ENCODE data around the gene DAPK2. TPM values are rescaled to one million over a fixed set of nuclear protein-coding genes. Genes with fewer than 3 reads are reported as not detected.

DAPK2 gene
- total RNA-seq, 2 experiments from 2014 or later, result 3.2 to 3.7 TPM

DNA sequence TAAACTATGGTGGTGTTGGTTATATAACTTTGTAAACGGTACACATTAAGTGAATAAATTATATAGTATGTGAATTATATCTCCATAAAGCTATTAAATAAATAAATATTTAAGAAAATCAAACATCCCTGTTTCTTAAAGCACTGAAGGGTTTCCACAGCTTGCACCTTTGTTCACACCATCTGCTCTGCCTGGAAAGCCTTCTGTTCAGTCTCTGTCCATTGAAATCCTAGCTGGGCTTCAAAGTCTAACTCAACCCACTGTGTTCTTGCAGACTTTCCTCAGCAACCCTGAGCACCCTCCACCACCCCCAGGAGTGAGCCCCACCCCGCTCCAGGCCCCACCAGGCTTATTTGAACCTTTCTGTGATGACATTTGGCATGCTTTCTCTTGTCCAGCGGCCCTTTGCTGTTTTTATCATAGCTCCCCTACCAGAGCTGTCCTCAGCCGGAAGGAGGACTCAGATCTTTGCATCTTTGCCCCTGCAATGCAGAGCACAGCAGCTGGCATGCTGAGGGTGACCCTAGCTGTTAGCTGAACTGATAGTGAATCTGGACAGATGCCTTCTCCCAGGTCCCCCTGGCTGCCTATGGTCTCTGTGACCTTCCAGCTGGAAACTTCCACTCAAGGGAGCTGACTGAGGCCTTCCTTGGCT is 105.2 kb downstream of the DAPK2 start:
- DNase-seq, result peak; percentile 12
- POLR2A ChIA-PET, result interaction anchor here (0.8 to 1.8 kb wide), 4 partner anchors 63 to 152 kb away, joined by 3 to 7 read pairs (median 4); partner anchors contain the start of genes CIAO2A and DAPK2
- H3K36me3 Mint-ChIP-seq (ENCODE audit: low read depth), result peaks cover 16% of the 10 kb centered on the region
- H3K4me3 Mint-ChIP-seq, result no peak overlapping the region
- no peaks in the 10 kb centered on the region for H3K9me3 Mint-ChIP-seq
- H3K27me3 Mint-ChIP-seq, result no peaks in the 10 kb centered on the region
- H3K4me1 Mint-ChIP-seq, result peaks cover 41% of the 10 kb centered on the region
- CTCF ChIA-PET, result interaction anchor here (0.8 to 1.0 kb wide), 2 partner anchors 105 to 189 kb away, joined by 3 to 6 read pairs; partner anchors contain the start of gene DAPK2
- peak overlapping the region; percentile 50 for H3K27ac Mint-ChIP-seq

DNA sequence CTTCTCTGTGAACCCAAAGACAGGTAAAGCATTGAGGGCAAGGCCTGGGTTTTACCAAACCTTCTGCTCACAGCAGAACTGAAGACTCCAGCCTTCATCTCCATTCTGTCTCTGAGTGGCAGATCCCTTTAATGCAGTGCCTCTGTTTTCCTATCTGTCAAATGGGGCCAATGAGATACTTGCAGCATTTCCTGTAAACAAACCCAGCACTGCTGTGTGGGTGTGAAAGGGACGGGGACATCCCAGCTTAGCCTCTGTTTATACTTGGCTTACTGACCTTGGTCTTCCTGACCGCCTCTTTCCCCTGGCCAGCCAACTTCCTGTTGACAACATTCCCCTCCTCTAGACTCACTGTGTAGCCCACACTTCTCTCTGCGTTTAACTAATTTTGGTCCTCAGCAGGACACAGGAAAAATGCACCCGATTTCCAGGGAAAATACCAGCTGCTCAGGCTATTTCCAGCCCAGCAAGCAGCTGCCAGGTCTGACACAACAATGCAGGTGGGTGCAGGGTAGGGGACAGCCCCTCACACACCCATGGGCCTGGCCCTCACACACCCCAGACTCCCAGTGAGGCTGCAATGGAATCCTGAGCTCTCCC is 106.7 kb downstream of the DAPK2 start:
- Mint-ChIP-seq H3K27ac (peak overlapping the region; percentile 77), H3K4me1 (peaks cover 33% of the 10 kb centered on the region), H3K9me3 (no peaks in the 10 kb centered on the region), H3K36me3 (ENCODE audit: low read depth) (peaks cover 16% of the 10 kb centered on the region), H3K4me3 (peak overlapping the region; percentile 9), H3K27me3 (no peaks in the 10 kb centered on the region)
- peak; percentile 41 for DNase-seq
- ChIA-PET POLR2A (interaction anchor here (1.1 to 1.7 kb wide), 2 partner anchors 31 to 330 kb away, joined by 3 to 9 read pairs; no protein-coding TSS in a partner anchor), CTCF (interaction anchor here (0.6 to 2.3 kb wide), 3 partner anchors 49 to 1577 kb away, joined by 3 to 6 read pairs (median 4); no protein-coding TSS in a partner anchor)

DNA sequence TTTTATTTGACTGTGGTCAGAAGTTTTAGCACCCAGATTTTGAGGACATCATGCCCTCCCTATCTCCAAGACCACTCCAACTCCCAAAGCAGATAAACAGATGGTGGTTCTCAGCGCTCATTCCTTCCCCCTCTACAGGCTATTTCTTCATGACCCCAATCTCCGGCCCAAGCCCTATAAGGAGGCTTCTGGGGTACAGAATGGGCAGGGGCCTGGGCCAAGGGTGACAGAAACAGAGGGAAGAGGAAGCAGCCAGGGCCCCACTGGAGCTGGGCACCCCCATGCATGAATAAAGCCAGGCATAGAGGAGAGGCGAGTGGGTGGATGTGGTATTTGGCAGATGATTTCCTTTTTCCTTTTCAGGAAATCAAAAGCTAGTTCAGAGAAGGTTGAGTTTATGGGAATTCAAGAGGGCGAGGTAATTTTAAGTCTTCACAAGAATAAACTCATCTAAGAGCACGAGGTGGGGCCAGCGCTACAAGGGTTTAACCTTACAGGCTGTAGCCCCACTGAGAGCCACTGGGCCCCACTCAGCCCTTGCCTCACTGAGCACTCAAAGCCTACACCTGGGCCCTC is 107.7 kb downstream of the DAPK2 start:
- peaks cover 16% of the 10 kb centered on the region for H3K36me3 Mint-ChIP-seq (ENCODE audit: low read depth)
- peaks cover 33% of the 10 kb centered on the region for H3K4me1 Mint-ChIP-seq
- CTCF ChIA-PET, result interaction anchor here (0.6 to 2.3 kb wide), 4 partner anchors 27 to 899 kb away, joined by 3 to 6 read pairs (median 4); no protein-coding TSS in a partner anchor
- peak; percentile 17 for DNase-seq
- POLR2A ChIA-PET, result interaction anchor here (1.7 kb wide), 1 partner anchor 32 kb away, joined by 9 read pairs; no protein-coding TSS in a partner anchor
- peak overlapping the region; percentile 77 for H3K27ac Mint-ChIP-seq
- no peaks in the 10 kb centered on the region for H3K9me3 Mint-ChIP-seq
- no peaks in the 10 kb centered on the region for H3K27me3 Mint-ChIP-seq
- peak overlapping the region; percentile 9 for H3K4me3 Mint-ChIP-seq

DNA sequence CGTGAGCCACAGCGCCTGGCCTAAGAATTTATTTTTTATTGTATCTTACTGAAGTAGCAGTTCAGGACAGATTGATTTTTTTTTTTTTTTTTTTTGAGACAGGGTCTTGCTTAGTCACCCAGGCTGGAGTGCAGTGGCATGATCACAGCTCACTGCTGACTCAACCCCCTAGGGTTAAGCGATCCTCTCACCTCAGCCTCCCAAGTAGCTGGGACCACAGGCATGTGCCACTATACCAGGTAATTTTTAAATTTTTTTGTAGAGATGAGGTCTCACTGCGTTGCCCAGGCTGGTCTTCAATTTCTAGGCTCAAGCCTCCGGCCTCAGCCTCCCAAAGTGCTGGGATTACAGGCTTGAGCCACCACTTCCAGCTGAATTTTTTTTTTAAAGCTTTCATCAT is 112.8 kb downstream of the DAPK2 start:
- DNase-seq, result no peak
- Mint-ChIP-seq H3K4me3 (no peak overlapping the region), H3K9me3 (no peaks in the 10 kb centered on the region), H3K27ac (no peak overlapping the region), H3K36me3 (ENCODE audit: low read depth) (peaks cover 3% of the 10 kb centered on the region), H3K27me3 (no peaks in the 10 kb centered on the region), H3K4me1 (peaks cover 11% of the 10 kb centered on the region)
- POLR2A ChIA-PET, result no interaction called here
- CTCF ChIA-PET, result interaction anchor here (0.6 to 1.6 kb wide), 4 partner anchors 12 to 286 kb away, joined by 3 to 11 read pairs (median 4); partner anchors contain the start of gene DAPK2

DNA sequence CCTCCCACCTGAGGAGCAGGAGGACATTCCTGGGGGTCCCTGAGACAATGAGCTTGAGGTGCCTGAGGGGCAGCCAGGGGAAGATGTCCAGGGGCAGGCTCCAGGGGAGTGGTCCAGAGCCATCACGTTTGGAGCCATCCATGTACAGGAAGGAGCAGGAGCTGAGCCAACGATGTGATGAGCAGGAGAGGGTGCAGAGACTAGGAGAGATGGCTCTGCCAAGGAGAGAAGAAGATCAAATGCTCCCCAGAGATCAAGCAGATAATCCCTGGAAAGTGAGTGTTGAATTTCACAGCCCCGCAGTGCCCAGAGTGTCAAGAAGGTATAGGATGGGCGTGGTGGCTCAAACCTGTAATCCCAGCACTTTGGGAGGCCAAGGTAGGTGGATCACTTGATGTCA is 114.7 kb downstream of the DAPK2 start:
- DNase-seq, result no peak
- Mint-ChIP-seq H3K27me3 (peaks cover 5% of the 10 kb centered on the region), H3K9me3 (no peaks in the 10 kb centered on the region), H3K27ac (no peak overlapping the region), H3K4me1 (no peaks in the 10 kb centered on the region), H3K36me3 (ENCODE audit: low read depth) (no peaks in the 10 kb centered on the region), H3K4me3 (no peak overlapping the region)
- ChIA-PET CTCF (interaction anchor here (1.4 kb wide), 1 partner anchor 14 kb away, joined by 7 read pairs; no protein-coding TSS in a partner anchor), POLR2A (interaction anchor here (1.0 kb wide), 1 partner anchor 14 kb away, joined by 4 read pairs; no protein-coding TSS in a partner anchor)

DNA sequence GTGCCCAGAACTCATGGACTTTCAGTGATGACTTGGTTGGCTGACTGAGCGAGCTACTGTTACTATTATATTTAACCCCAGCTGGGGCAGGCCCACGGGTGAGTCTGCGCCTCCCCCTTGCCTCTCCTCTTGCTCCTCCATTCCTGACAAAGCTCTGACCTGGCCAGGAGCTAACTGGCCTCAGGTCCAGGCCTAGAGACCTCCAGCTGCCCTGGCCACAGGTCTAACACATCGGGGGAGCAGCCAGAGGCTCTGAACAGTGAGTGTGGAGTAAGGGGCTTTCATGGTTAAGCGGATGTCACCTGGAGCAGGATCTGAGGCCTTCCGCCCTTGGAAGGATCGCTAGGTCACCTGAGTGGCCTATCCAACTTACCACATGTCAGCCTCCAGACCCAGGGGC is 116.3 kb downstream of the DAPK2 start:
- H3K27me3 Mint-ChIP-seq, result peaks cover 5% of the 10 kb centered on the region
- no peak overlapping the region for H3K4me3 Mint-ChIP-seq
- no peak overlapping the region for H3K27ac Mint-ChIP-seq
- H3K4me1 Mint-ChIP-seq, result no peaks in the 10 kb centered on the region
- CTCF ChIA-PET, result no interaction called here
- H3K36me3 Mint-ChIP-seq (ENCODE audit: low read depth), result no peaks in the 10 kb centered on the region
- no peaks in the 10 kb centered on the region for H3K9me3 Mint-ChIP-seq
- no peak for DNase-seq
- POLR2A ChIA-PET, result no interaction called here

DNA sequence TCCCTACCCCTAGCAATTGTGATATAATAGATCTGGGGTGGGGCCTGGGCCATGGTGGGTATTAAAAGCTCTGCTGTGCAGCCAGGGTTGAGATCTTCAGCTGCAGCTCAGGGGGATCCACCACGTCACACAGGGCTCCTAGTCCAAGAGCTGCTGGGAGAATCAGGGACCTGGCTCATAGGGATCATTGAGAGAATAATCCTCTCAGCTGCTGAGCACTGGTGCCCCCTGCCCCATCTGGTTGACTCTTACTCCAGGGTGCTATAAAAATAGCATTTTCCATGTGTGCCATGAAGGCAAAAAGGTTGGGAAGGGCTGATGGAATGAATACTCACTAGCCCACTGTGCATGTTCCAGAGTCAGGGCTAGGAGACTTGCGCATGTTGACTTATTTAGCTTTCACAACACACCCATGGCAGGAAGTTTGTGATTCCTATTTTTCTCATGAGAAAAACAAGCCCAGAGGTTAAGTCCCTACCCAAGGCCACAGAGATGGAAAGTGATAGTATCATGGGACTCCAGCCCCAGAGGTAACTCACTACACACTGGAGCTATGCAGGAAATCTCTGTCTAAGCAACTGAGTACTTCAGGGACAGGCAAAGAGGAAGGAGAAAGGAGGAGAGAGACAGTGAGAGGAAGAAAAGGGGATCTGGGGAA is 118.0 kb downstream of the DAPK2 start:
- DNase-seq, result no peak
- ChIA-PET POLR2A (no interaction called here), CTCF (interaction anchor here (2.8 kb wide), 1 partner anchor 17 kb away, joined by 10 read pairs; no protein-coding TSS in a partner anchor)
- Mint-ChIP-seq H3K4me3 (no peak overlapping the region), H3K4me1 (no peaks in the 10 kb centered on the region), H3K27ac (no peak overlapping the region), H3K9me3 (no peaks in the 10 kb centered on the region), H3K36me3 (ENCODE audit: low read depth) (no peaks in the 10 kb centered on the region), H3K27me3 (peaks cover 5% of the 10 kb centered on the region)

DNA sequence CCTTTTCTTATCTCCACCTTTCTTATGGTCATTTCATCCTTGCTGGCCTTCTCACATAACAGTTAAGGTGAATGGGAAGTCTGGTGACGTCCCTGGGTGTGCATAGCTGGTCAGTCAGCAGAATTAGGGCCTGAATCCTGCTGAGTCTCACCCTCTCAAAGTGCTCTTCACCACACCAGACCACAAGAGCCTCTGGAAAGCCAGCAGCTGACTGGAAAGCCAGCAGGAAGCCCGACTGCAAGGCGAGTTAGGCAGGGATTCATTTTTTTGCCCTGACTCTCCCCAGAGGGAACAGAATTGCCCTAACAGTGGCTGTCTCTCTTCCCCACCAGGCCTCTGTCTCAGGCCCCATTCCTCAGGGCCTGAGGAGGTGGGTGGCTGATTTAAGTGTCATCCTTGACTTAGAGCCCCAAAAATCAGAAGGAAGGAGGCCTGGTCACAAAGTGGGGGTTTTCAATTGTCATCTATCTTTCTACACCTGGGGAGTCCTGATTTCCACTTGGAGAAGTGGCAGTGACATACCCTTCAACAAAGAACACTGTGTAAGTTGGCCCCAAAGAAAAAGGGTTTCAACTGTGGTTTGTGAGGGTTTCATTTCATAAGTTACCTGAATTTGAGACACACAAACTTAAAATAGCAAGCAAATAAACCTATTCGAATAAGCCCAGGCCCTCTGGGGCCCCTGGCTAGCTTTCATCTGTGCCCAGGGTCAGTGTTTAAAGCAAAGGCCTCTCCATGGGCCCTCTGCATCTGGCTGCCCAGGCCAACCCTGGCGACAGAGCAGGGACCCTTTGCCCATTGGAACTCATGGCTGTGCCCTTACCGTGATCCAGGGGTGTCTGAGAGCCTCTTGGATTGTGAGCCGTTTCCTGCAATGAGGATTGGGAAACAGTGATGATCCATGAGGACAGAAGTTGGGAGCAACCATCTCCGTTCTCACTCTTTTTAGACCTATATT is 122.0 kb downstream of the DAPK2 start:
- CTCF ChIA-PET, result no interaction called here

DNA sequence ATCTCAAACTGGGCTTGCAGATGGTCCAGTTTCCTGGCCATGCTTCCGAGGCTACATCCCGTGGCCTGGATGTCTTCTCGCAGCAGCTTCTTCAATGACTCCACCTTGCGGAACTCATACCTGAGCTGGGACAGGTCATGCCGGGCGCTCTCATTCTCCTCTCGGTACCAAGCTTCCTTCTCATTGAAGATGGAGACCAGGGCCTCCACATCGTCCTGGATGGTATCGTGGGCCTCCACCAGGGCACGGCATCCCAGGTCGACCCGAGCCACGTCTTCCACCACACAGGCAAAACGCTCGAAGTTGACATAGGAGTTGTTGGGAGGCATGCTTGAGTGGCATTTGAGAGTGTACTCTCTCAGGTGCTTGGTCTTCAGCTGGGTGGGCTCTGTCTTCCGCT is 123.4 kb downstream of the DAPK2 start:
- no peak overlapping the region for H3K4me3 Mint-ChIP-seq
- ChIA-PET CTCF (interaction anchor here (0.5 kb wide), 1 partner anchor 11 kb away, joined by 4 read pairs; no protein-coding TSS in a partner anchor), POLR2A (no interaction called here)
- H3K27me3 Mint-ChIP-seq, result peaks cover 5% of the 10 kb centered on the region
- no peak for DNase-seq
- H3K9me3 Mint-ChIP-seq, result no peaks in the 10 kb centered on the region
- no peaks in the 10 kb centered on the region for H3K36me3 Mint-ChIP-seq (ENCODE audit: low read depth)
- H3K4me1 Mint-ChIP-seq, result peaks cover 14% of the 10 kb centered on the region
- no peak overlapping the region for H3K27ac Mint-ChIP-seq

More for the DNA sequence above, 122.0 kb downstream of the DAPK2 start:
- peaks cover 14% of the 10 kb centered on the region for H3K4me1 Mint-ChIP-seq
- H3K9me3 Mint-ChIP-seq, result no peaks in the 10 kb centered on the region
- POLR2A ChIA-PET, result no interaction called here
- H3K36me3 Mint-ChIP-seq (ENCODE audit: low read depth), result no peaks in the 10 kb centered on the region
- H3K27ac Mint-ChIP-seq, result no peak overlapping the region
- H3K27me3 Mint-ChIP-seq, result peaks cover 5% of the 10 kb centered on the region
- DNase-seq, result no peak
- no peak overlapping the region for H3K4me3 Mint-ChIP-seq

DNA sequence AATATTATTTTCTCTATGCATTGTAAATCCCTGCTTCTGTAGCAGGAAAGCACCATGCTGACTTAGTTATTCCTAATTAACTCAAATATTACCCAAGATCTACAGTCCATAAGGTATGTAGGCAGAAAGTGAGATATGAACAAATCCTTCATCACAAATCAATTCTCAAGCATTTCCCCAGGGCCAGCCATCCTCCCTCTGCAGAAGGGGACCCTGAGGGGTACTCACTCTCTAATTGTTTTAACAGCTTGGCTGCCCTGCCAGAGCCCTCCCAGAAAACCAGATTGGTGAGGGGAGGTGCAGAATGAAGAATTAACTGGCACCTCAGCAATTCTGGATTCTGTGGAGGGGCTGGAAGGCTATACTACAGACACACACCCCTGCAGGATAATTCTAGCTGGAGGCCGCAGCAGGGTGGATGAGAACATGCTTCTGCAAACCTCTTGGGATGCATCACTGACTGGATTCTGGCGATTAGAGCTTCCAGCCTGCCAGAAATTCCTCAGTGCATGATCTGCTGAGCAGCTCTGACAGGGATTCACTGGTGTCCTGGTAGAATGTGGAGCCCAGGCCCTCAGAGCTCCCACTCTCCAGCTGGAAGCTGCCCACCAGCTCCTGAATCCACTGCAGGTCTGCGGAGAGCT is 123.9 kb downstream of the DAPK2 start:
- no peak for DNase-seq
- H3K4me1 Mint-ChIP-seq, result peaks cover 14% of the 10 kb centered on the region
- no peak overlapping the region for H3K4me3 Mint-ChIP-seq
- H3K36me3 Mint-ChIP-seq (ENCODE audit: low read depth), result no peaks in the 10 kb centered on the region
- ChIA-PET CTCF (no interaction called here), POLR2A (no interaction called here)
- H3K27me3 Mint-ChIP-seq, result peaks cover 3% of the 10 kb centered on the region
- H3K27ac Mint-ChIP-seq, result no peak overlapping the region
- no peaks in the 10 kb centered on the region for H3K9me3 Mint-ChIP-seq

DNA sequence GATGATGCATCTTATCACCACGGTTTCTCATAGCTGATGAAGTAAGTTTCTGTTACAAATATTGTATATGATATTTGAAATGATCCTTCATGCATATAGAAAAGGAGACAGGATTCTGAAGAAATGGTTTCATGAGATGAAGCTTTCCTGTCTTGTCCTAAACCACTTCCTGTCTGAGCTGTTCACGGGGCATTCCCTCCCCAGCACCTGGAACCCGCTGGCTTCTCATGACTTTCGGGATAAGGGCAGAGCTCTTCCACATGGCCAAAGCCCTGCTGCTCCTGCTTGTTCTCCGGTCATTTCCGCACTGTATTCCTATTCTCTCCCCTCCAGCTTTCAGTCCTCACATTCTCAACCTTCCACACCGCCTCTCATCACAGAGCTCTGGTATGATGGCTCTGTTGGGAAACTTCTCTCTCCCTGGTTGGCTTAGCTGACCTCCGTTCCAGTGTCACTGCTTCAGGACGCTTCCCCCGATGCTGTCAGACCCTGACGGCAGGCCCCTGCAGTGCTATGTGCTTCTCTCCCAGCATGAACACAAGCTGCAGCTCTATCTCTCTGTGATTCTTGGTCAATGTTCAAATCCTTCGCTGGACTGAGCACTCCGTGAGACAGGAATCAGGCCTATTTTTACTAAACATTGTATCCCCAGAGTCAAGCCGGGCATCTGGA is 125.6 kb downstream of the DAPK2 start:
- no peak overlapping the region for H3K4me3 Mint-ChIP-seq
- no peaks in the 10 kb centered on the region for H3K36me3 Mint-ChIP-seq (ENCODE audit: low read depth)
- CTCF ChIA-PET, result interaction anchor here (1.8 kb wide), 1 partner anchor 126 kb away, joined by 6 read pairs; the partner anchor contains the start of gene DAPK2
- H3K9me3 Mint-ChIP-seq, result no peaks in the 10 kb centered on the region
- POLR2A ChIA-PET, result interaction anchor here (0.6 to 1.7 kb wide), 2 partner anchors 50 to 275 kb away, joined by 3 to 4 read pairs; no protein-coding TSS in a partner anchor
- no peak for DNase-seq
- no peak overlapping the region for H3K27ac Mint-ChIP-seq
- peaks cover 6% of the 10 kb centered on the region for H3K27me3 Mint-ChIP-seq
- peaks cover 14% of the 10 kb centered on the region for H3K4me1 Mint-ChIP-seq

Measured in activated CD4-positive, alpha-beta memory T cell treated with anti-CD3 and anti-CD28 coated beads, Interleukin-2, amount 10 ng/mL, durations not matched to agents 7 days and 5 days (primary cell).